GM19467 (cell line): ENCODE results near the gene GNG7.
"Not testable (repeated sequence)": the region's sequence is repeated elsewhere in the genome, so short reads cannot be mapped to it uniquely, and the experiment has no call there.

Experiments used
- ATAC-seq: cut with Tn5 transposase; IDR thresholded peaks from one replicate; pipeline ENCODE4 v1.9.1; 2021; ENCODE audit warnings: mild to moderate bottlenecking, moderate library complexity; ENCODE audit not compliant: unreplicated experiment

GNG7 gene

GRCh38 chr19:2646866-2647535, 55.5 kb downstream of the GNG7 start:
- no peak for ATAC-seq

- ATAC-seq = no peak
These were observed 56.7 kb downstream of the GNG7 start for GRCh38 chr19:2645826-2646225.

GRCh38 chr19:2643123-2643737, 59.3 kb downstream of the GNG7 start:
- ATAC-seq = not testable (repeated sequence)

- no peak for ATAC-seq
These were observed 61.2 kb downstream of the GNG7 start for GRCh38 chr19:2641332-2641698.

- no peak for ATAC-seq
These were observed 61.7 kb downstream of the GNG7 start for GRCh38 chr19:2640563-2641331.

GRCh38 chr19:2639999-2640398, 62.5 kb downstream of the GNG7 start:
- no peak for ATAC-seq

GRCh38 chr19:2638417-2638940, 64.0 kb downstream of the GNG7 start:
- no peak for ATAC-seq

- no peak for ATAC-seq
These were observed 65.4 kb downstream of the GNG7 start for GRCh38 chr19:2636897-2637683.

- ATAC-seq = no peak
These were observed 66.2 kb downstream of the GNG7 start for GRCh38 chr19:2636141-2636896.

- no peak for ATAC-seq
These were observed 67.5 kb downstream of the GNG7 start for GRCh38 chr19:2634960-2635359.

- ATAC-seq = no peak
These were observed 68.1 kb downstream of the GNG7 start for GRCh38 chr19:2634228-2634951.

- no peak for ATAC-seq
These were observed 68.8 kb downstream of the GNG7 start for GRCh38 chr19:2633693-2634075.

GRCh38 chr19:2631213-2631821, 71.2 kb downstream of the GNG7 start:
- ATAC-seq = no peak

GRCh38 chr19:2630352-2631001, 72.0 kb downstream of the GNG7 start:
- no peak for ATAC-seq

GRCh38 chr19:2629491-2630351, 72.8 kb downstream of the GNG7 start:
- ATAC-seq = no peak

GRCh38 chr19:2628597-2628996, 73.9 kb downstream of the GNG7 start:
- no peak for ATAC-seq

GRCh38 chr19:2627855-2628254, 74.6 kb downstream of the GNG7 start:
- ATAC-seq = no peak

- ATAC-seq = no peak
These were observed 75.1 kb downstream of the GNG7 start for GRCh38 chr19:2627319-2627829.
